ENCODE measurements around the gene TRABD2B. TPM values are rescaled to one million over a fixed set of nuclear protein-coding genes. Genes with fewer than 3 reads are reported as not detected.

The TRABD2B gene
- total and polyA plus RNA-seq, 2 of the 13 experiments (the other 11 are each of a cell fraction or from before 2014, with no cell fraction given) = 0.04 TPM; not detected in 1

DNA sequence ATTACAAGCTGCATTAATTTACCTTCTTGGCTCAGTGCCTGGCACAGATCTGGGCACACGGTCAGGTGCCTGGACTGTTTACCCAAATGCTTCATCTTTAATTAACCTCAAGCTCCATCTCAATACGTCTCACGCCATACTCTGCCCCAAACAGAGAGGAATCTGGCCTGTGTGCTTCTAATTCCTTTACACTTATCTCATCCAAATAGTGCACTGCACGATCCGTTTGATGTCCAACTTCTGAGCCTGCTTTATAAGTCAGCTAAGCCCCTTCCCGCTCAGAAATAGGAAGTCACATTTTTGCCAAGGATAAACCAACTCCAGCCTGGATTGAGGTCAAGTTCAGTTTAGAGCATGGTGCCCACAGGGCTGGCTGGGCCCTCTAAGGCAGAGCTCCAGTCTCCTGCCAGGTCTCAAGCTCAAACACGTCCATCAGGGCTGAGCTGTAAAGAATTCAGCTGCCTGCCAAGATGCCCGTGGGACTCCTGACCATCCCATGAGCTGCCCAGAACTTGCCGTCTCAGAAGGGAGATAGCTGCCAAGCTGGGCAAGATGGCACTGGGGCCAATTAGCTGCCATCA, 233.5 kb downstream of the TRABD2B start:
- in situ Hi-C loops (cut with HindIII; ENCODE audit: extremely low pct_ligation_motif_present, low pct_unique_long_range_greater_than_20kb) (no loop called here), intact Hi-C loops (cut with micrococcal nuclease; ENCODE audit: unreplicated experiment) (no loop called here)
- no peak for FAIRE-seq
- TF ChIP-seq ZNF230 (CRISPR knock-in tag; IDR thresholded peaks at IDR 0.05) (no peak), ZNF790 (CRISPR knock-in tag; IDR thresholded peaks at IDR 0.05; ENCODE audit: borderline replicate concordance) (no peak), AGO2 (optimal IDR thresholded peaks at IDR 0.05; ENCODE audit: low read depth, low read length) (no peak), DNMT1 (CRISPR knock-in tag; IDR thresholded peaks at IDR 0.05) (no peak), SPEN (CRISPR knock-in tag; IDR thresholded peaks at IDR 0.05; ENCODE audit: low read depth) (no peak), NAIF1 (CRISPR knock-in tag; IDR thresholded peaks at IDR 0.05; ENCODE audit: borderline replicate concordance) (no peak), MEIS2 (CRISPR knock-in tag; IDR thresholded peaks at IDR 0.05) (no peak)
- TF ChIP-seq, protein P1, sequence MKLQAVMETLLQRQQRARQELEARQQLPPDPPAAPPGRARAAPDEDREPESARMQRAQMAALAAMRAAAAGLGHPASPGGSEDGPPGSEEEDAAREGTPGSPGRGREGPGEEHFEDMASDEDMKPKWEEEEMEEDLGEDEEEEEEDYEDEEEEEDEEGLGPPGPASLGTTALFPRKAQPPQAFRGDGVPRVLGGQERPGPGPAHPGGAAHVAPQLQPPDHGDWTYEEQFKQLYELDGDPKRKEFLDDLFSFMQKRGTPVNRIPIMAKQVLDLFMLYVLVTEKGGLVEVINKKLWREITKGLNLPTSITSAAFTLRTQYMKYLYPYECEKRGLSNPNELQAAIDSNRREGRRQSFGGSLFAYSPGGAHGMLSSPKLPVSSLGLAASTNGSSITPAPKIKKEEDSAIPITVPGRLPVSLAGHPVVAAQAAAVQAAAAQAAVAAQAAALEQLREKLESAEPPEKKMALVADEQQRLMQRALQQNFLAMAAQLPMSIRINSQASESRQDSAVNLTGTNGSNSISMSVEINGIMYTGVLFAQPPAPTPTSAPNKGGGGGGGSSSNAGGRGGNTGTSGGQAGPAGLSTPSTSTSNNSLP (IDR thresholded peaks at IDR 0.05; ENCODE audit: low read depth, low read length) = no peak
- TF ChIP-seq, protein P2, sequence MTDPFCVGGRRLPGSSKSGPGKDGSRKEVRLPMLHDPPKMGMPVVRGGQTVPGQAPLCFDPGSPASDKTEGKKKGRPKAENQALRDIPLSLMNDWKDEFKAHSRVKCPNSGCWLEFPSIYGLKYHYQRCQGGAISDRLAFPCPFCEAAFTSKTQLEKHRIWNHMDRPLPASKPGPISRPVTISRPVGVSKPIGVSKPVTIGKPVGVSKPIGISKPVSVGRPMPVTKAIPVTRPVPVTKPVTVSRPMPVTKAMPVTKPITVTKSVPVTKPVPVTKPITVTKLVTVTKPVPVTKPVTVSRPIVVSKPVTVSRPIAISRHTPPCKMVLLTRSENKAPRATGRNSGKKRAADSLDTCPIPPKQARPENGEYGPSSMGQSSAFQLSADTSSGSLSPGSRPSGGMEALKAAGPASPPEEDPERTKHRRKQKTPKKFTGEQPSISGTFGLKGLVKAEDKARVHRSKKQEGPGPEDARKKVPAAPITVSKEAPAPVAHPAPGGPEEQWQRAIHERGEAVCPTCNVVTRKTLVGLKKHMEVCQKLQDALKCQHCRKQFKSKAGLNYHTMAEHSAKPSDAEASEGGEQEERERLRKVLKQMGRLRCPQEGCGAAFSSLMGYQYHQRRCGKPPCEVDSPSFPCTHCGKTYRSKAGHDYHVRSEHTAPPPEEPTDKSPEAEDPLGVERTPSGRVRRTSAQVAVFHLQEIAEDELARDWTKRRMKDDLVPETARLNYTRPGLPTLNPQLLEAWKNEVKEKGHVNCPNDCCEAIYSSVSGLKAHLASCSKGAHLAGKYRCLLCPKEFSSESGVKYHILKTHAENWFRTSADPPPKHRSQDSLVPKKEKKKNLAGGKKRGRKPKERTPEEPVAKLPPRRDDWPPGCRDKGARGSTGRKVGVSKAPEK (CRISPR knock-in tag; IDR thresholded peaks at IDR 0.05; ENCODE audit: borderline replicate concordance) = no peak
- TF ChIP-seq, protein P3, sequence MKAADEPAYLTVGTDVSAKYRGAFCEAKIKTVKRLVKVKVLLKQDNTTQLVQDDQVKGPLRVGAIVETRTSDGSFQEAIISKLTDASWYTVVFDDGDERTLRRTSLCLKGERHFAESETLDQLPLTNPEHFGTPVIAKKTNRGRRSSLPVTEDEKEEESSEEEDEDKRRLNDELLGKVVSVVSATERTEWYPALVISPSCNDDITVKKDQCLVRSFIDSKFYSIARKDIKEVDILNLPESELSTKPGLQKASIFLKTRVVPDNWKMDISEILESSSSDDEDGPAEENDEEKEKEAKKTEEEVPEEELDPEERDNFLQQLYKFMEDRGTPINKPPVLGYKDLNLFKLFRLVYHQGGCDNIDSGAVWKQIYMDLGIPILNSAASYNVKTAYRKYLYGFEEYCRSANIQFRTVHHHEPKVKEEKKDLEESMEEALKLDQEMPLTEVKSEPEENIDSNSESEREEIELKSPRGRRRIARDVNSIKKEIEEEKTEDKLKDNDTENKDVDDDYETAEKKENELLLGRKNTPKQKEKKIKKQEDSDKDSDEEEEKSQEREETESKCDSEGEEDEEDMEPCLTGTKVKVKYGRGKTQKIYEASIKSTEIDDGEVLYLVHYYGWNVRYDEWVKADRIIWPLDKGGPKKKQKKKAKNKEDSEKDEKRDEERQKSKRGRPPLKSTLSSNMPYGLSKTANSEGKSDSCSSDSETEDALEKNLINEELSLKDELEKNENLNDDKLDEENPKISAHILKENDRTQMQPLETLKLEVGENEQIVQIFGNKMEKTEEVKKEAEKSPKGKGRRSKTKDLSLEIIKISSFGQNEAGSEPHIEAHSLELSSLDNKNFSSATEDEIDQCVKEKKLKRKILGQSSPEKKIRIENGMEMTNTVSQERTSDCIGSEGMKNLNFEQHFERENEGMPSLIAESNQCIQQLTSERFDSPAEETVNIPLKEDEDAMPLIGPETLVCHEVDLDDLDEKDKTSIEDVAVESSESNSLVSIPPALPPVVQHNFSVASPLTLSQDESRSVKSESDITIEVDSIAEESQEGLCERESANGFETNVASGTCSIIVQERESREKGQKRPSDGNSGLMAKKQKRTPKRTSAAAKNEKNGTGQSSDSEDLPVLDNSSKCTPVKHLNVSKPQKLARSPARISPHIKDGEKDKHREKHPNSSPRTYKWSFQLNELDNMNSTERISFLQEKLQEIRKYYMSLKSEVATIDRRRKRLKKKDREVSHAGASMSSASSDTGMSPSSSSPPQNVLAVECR (CRISPR knock-in tag; IDR thresholded peaks at IDR 0.05; ENCODE audit: borderline replicate concordance) = no peak
- H3K4me2 ChIP-seq (ENCODE audit: low read depth, low read length) = no peak overlapping the region
- no peak overlapping the region for H3K4me3 ChIP-seq (replicated peaks in 1 of 3; ENCODE audit: insufficient read depth in 1 of 3, low read depth in 2 of 3, low read length in 3 of 3)
- H3K9ac ChIP-seq (ENCODE audit: insufficient read depth, low read depth, low read length) = no peak overlapping the region
- ChIA-PET POLR2A (no interaction called here), CTCF (ENCODE audit: low intra/inter-chr PET ratio, low total read pairs) (no interaction called here)
- no peaks in the 10 kb centered on the region for H3K79me2 ChIP-seq (ENCODE audit: insufficient read depth, low read length)
- no peaks in the 10 kb centered on the region for H3K9me3 ChIP-seq (ENCODE audit: low read length)
- BruUV-seq (replicated peaks) = no TSS peak
- no peaks in the 10 kb centered on the region for H3K36me3 ChIP-seq (replicated peaks in 1 of 2; ENCODE audit: control insufficient read depth in 1 of 2, insufficient read depth in 2 of 2, low read length in 2 of 2)
- WGBS (ENCODE audit: low lambda C conversion rate) = 4% methylated on average over 6 of the region's 9 CpGs
- no peak for ATAC-seq
- H4K20me1 ChIP-seq (ENCODE audit: insufficient read depth, low read length) = no peaks in the 10 kb centered on the region
- no peak overlapping the region for H2AFZ ChIP-seq (ENCODE audit: low read length)
- H3K27me3 ChIP-seq (ENCODE audit: control insufficient read depth in 1 of 2, insufficient read depth in 2 of 2, low read length in 2 of 2) = peaks cover 0 to 39% of the 10 kb centered on the region in 2 experiments; a peak in 4 of 5 replicates
- DNase-seq (ENCODE audit: low spot score) = no peak
- peaks cover 21% of the 10 kb centered on the region for H3K4me1 ChIP-seq (ENCODE audit: insufficient read depth, low read length)
- no peak overlapping the region for H3K27ac ChIP-seq (ENCODE audit: extremely low read length, insufficient read depth, low read length)
